GM19238 (cell line): ENCODE results near the gene LDB3.

Experiments used
- DNase-seq: peaks from one replicate; pipeline ENCODE4 v3.0.0; 2011; ENCODE audit warnings: low spot score; ENCODE audit not compliant: insufficient read length

LDB3 gene

DNA sequence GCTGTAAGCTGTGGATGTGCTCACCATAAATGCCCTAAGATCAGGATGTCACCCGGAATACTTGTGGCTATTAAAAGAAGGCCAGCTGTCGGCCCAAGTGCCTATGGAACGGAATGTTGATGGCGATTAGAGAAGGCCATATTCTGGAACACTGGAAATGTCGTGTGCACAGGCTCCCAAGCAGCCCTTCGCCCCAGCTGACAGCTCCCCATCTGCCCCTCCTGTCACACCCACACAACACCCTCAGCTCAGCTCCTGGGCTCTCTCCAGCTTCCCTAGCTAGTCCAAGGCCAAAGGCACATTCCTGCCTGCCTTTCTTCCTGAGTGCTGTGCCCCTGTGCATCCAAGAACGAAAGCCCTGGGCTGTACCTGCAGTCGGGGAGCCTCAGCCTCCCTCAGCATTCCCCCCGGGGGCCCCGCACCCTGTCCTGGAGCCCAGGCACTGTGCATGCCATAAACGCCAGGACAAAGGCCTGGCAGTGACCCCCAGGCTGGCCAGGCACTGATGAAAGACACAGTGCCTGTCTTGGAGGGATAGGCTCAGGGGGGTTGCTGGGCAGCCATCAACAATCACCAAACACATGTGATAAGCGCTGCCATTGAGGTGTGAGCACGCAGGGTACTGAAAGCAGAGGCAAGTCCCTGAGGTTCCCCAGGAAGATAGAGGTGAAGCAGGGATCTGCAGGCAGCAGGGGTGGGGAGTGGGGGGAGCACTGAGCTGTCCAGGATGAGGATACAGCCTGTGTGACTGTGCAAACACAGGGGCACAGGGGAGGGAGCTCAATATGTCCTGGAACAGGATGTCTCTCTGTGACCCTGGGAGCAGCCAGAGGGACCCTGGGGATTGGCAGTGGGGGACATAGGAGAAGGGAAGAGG is 3.7 kb upstream of the LDB3 start:
- no peak for DNase-seq

DNA sequence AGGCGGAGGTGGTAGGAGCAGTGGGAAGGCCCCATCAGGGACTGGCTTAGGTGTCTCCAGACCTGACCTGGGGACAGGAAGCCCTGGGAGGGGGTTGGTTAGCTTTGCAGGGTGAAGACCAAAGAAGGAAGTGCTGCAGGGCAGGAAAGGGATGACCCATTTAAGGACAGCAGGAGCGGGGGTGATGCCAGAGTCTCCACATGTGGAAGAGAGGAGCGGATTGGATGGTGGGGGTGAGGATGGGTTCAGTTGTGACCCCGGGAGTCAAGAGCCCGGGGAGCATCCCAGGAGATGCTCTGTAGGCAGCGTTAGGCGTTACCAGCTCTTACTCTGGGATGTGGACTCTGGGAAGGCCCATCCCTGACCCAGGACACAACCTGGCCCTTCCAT is 3.1 kb upstream of the LDB3 start:
- no peak for DNase-seq

DNA sequence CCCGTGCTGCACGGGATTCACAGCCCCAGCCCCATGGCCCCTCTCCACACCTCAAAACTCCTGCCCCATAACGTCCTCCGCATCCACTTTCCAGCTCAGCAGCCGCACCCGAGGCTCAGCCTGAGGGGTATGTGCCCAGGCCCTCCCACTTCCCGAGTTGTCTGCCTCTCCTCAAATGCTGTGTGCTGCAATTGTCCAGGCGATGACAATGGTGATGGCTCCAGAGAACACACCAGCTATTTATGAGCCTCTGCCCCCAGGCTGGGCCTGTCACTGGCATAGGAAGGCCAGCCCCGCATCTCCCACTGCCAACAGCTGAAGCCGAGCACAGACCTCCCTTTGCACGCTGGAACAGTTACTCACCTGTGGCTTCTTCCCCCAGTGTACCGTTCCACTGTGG is 2.4 kb upstream of the LDB3 start:
- no peak for DNase-seq

DNA sequence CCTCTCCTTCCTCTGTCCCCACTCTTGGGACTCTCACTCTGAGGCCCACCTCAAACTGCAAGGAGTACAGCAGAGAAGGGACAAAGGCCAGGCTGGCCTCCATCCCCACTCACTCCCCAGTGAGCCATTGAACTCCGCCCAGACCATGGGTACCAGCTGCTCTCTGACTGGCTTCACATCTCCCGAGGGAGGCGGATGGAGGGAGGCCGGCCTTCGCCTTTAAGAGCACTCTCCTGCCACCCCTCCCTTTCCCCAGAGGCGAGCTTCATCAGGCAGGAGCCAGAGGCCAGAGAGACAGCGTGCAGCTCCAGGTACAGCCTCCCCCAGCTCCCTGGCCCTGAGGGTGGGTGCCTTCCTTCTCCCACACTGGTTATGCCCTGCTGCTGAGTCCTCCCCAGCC is 1.8 kb upstream of the LDB3 start:
- DNase-seq, result no peak

DNA sequence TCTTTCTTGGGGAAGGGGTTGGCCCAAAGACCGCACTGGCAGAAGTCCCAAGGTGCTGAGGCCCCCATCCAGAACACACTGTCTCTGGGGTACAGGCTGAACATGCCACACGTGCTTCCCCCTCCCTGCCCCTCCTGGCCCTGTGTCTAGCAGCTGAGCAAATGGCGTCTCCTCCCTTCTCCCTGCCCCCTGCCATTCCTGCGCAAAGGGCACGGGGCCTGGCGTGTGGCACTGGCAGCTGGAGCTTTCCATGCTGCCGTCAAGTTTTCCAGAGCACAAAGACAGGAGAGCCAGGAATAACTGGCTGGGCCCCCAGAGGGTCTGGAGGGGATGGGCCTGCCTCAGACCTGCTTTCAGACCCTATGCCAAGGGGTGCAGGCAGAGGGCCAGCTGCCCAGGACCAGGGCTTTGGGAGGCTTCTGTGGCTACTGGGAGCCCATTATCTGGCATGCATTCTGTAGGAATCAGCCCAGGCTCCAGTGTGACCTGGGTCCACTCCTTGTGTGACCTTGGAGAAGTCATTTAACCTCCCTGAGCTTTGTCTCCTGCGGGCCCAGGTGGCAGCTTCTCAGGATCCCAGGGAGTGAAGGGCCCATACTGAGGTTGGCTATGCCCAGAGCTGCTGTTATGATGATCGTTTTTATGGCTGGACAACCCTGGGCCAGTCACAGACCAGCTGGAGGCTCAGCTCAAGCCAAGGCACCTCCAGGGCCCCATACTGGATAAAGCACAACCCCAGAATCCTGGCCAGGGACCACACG is 710 bp upstream of the LDB3 start:
- no peak for DNase-seq

DNA sequence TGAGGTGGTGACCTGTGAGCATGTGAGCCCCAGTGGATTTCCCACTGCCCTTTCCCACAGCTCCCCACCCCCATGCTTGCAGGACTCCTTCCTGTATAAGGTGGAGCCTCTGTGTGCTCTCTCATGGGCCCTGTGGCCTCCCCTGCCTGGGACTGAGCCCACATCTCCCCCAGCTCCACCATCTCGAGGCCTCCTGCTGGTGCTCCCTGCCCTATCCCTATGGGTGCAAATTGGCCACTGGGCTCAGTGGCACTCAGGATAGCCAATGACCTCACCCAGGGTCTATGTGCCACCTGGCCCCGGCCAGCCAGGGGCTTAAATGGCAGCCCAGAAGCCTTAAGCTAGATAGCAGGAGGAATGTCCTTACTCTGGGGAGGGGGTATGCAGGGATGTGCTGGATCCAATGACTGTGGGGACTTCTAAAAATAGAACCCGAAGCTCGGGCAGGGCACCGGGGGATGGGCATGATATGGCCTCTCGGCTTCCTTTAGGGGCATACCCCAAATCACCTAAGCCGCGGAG is 2.0 kb downstream of the LDB3 start:
- DNase-seq, result no peak

DNA sequence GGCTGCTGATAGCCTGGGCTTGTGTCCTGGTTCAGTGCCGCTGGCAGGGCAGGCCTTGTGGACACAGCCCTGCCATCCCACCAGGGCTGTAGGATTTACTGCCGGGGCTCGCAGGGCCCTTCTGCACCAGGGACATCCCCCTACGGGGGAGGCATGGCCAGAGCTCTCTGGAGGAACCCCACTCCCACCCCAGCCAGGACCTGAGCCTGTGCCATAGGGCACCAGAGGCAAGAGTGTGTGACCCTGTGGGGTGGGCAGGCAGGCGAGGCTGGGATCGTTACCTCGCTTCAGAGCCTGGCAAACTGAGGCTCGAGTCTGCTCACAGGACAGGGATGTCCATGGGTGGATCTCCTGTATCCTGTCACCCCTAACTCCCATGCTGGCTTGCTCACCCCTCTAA is 2.6 kb downstream of the LDB3 start:
- no peak for DNase-seq

DNA sequence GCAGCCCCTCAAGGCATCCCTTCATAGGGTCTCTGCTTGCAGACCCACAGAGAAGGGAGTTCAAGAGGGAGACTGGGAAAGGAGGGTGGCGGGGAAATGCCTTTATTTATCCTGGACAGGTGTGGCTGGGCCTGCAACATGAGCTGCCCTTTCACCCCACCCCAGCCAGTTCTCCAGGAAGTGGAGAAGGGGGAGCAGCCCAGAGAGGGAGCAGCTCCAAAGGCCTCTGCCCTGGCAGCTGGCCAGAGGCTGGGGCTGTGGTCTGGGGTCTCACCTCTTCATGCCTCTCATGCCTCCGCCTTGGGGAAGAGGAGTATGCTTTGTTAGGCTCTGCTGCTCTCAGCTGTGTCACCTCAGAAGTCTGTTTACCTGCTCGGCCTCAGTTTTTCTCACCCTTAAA is 3.1 kb downstream of the LDB3 start:
- DNase-seq, result no peak

DNA sequence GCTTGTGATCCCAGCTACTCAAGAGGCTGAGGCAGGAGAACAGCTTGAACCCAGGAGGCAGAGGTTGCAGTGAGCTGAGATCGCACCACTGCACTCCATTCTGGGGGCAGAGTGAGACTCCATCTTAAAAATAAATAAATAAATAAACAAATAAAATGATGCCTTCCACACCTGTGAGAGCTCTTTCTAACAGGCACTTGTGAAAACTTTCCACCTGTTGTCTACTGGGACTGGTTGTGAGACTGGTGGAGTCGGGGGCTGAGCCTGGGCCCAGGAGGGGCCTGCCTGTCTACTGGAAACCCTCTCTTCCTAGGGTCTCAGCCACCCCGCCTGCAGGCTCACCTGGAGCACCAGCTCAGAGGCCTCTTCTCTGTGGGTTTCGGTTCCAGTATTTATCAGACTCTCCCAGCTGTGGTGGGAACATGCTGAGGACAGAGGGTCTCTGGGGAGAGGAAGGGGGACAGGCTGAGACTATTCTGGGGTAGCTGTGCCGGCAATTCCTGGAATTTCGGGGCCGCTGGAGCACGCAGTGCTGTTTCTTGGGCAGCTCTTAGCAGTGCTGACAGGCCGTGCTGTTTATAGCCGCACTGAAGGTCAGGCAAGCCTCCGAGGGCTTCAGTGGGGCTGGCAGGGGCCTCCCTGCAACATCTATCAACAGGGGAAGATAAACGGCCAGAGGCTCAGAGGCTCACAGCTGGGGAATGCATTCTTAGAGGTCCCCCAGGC is 3.8 kb downstream of the LDB3 start:
- DNase-seq, result no peak

DNA sequence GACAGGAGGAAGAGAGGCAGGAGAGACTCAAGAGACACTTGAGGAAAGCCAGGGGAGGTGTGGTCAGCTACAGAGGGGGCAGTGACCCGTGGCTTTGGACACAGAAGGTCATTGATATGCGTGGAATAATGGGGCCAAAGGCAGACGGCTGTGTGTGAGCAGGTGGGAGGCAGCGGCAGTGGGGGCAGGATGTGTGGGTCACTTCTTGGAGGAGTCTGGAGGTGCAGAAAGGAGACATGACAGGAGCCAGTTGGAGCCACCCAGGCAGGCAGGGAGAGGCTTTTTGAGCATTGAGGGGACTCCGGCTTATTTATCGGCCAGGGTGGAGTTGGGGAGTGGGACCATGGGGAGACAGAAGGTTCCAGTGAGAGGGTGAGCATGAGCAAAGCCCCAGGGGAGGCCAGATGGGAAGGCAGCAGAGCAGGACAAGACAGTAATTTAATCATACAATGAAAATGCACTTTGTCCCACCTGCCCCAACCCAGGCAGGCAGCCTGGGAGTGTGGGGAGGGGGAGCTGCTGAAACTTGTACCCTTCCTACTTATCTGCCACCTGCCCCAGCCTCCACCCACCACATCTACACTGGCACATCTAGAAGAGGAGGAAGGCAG is 5.0 kb downstream of the LDB3 start:
- DNase-seq, result no peak

DNA sequence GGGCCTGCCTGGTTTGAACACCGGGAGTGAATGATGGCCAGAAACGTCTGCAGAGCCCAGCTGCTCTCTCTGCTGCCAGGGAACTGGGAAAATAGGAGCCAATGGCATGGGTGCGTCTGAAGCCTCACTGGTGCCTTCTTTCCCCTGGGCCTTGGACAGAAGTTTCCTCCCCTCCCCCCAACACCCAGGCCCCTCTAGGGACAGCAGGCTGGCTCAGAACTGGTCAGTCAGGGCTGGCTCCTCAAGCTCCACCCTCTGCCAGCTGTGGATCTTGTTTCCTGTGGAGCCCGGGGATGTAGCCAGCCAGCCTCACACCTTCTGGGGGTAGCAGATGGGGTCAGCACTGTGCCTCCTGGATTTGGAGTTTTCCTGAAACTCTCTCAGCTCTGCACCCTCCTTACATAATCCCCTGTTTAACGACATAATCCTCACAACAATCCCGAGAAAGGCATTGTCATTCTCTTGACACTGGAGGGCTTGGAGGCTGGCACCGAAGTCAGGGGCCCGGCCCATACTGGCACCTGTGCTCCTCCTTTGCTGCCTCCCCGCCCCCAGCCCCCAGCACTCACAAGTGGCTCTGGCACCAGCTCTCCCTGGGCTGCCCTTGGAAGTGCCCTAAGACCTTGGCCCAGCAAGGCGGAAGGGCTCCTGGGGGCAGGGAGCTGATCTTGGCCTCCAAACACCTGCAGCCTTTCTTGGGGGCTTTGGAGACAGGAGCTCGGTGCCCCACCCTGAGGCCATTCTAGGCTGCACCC is 5.7 kb downstream of the LDB3 start:
- DNase-seq, result no peak

DNA sequence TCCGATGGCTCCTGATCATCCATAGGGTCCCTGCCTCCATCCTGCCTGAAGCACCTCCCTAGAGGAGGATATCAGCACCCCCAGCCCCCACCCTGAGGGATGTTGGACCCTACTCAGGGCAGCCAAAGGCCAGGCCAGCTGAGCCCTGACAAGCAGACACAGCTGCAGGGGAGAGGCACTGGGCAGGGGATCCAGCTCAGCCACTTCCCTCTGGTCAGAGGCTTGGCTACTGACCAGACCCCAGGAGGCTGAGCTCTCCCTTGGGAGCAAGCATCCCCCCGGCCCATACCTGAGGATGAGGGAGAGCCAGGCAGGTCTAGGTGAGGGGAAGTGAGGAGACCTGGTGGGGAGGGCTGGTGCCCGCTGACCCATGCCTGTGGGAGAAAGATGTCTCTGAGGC is 6.6 kb downstream of the LDB3 start:
- no peak for DNase-seq

DNA sequence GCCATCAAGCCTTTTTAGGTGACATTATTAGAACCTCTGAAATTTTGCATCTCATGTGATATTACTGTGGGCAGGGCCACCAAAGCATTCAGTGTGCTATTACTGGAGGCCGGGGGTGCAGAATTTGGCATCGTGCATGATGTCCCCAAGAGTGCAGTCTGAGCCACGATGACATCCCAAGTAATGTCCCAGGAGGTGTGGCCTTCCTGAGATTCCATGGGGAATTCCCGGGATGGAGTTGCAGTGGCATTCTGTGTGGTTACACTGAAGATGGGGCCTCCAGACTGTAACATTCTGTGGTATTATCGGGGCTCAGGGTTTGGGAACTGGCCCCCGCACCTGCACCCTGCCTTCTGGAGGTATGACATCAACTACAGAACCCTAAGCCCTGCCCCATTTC is 9.1 kb downstream of the LDB3 start:
- DNase-seq, result no peak

DNA sequence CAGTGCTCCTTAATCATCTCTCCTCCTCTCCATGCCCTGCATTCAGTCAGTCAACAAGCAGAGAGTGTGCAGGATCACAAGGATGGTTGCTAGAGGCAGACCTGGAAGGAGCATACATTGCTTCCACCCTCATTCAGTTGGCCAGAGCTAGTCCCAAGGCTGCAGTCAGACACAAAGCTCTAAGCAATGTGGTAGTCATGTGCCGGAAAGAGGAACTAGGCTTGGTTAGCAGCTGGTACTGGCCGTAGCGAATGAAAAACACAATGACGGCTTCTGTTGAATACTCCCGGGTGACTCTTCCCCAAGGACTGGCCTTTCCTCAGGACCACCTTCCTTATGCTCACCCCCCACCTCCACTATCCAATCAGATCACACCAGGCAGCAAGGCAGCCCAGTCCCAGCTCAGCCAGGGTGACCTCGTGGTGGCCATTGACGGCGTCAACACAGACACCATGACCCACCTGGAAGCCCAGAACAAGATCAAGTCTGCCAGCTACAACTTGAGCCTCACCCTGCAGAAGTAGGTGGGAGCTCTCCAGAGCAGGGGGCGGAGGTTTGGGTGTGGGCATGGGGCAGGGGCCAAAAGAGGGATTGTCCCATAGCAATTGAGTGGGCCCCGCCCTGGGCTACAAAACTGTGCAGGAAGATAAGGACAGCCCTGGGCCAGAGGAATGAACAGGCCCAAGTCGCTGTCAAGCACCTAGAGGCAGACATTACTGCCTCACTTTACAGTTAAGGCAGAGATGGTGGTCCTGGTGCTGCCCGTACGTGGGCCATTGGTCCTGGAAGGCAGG is 10.9 kb downstream of the LDB3 start:
- DNase-seq, result peak; percentile 41

DNA sequence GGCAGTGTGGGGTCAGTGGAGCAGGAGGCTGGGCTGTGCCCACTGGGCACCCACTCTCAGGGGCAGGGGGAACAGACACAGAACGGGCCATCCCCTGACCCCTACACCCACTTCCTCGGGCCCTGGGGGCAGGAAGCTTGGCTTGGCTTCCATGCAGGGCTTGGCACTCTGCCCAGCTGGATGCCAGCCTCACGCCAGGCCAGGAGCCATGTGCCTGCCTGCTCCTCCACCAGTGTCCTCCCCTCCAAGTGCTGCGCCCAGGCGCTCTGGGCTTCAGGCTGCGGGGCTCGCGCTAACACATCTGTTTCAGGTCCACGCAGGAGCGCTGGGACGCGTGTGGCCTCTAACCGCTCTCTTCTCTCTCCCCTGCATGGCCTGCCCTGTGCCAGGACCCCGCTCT is 12.7 kb downstream of the LDB3 start:
- no peak for DNase-seq

DNA sequence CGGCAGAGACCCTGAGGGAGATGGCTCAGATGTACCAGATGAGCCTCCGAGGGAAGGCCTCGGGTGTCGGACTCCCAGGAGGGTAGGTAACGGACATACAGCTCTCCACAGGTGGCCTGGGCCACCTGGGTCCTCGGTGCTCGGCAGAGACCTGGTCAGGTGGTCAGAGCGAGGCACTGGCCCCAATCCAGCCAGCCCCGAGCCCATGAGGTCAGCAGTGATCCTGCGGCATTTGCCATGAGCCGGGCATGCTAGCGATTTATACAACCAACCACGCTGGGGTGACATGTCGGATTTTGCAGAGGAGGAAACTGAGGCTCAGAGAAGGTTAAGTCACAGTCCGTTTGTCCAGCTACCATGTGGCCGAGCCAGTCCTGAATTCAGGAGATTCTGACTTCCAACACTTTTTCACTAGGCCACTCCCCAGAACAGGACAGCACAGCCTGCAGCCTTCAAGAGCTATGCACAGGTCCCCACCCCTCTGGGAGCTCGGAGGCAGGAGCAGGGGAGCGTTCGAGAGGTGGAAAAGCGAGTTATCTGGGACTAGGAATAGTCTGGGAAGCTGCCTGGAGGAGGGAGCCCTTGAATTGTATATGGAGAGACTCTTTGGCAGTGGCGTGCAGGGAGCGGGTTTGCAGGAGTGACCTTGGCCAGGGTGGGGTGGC is 13.5 kb downstream of the LDB3 start:
- DNase-seq, result no peak

DNA sequence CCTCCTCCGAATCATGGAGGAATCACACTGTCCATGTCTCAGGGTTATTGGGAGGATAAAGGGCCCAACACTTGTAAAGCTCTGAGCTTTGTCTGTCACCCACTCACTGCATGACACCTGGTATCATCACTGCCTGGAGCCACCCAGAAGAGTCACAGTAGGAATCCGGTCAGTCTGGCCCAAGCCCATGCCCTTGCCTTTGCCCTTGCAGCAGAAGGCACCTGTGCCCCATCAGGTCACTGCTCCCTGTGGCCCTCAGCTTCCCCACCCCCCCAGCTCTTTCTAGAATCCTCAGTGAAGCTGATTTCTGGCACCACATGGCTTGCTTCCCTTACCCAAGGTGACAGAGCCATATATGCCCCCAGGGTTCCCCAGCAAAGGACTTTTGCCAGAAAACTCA is 14.4 kb downstream of the LDB3 start:
- no peak for DNase-seq

DNA sequence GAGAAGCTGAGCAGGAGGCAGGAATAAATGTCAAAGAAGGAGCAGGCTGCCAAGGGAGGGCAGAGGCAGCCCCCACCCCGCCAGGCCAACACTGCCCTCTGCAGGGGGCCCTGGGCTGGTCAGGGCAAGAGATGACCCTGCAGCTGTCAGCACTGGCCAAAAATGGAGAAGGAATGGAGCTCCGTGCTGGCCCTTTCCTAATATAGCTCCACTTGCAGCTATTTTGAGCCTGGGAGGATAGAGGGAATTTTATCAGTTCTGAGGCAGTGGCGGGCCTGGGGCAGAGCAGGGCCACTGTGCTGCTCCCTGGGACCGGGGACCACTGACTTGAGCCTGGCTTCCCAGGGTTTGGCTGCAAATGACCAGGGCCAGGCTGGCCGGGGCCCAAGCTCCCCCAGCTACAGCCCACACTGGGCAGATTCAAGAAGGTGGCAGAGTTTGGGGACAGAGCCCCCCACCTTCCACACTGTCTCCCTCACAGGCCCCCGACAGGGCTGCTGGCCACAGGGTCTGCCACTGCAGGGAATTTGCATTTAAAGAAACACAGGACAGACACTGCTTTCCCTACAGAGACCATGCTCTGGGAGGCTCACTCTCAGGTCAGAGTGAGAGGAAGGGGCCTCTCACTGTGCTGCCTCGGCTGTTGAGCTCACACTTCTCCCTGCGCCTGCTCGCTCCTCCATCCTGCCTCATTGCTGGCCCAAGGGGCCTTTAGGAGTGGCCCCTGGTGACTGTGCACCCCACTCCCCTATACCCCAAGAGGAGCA is 16.2 kb downstream of the LDB3 start:
- no peak for DNase-seq

DNA sequence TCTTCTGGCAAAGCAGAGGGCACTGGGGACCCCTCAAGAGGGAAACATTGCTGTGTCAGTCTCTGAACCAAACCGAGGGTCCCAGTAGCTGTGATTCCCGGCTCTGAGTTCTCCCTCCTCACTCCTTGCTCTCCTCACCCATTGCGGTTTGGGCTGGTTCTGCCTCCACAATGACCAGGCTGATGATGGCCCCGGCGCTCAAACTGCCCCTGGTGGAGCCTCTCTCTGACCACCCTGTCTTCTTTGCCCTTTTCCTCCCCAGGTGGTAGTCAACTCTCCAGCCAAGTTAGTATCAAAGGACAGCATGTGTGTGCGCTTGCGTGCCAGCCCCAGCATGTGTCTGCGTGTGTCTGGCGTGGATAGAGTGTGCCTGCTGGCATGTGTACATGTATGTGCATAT is 17.1 kb downstream of the LDB3 start:
- DNase-seq, result no peak
